Body of pancreas (tissue), 4 donors: ENCODE measurements around the gene ZNF668. TPM values are rescaled to one million over a fixed set of nuclear protein-coding genes. Genes with fewer than 3 reads are reported as not detected.

Source experiments
- ATAC-seq: fragments of 150-250 bp; one replicate; pipeline ENCODE4 v1.9.1; 2016
- DNase-seq, 4 donors: peaks; one replicate each; pipeline ENCODE4 v3.0.0-alpha.2; 2019
- H3K27ac ChIP-seq, 4 donors: fragments of 200-600 bp; sonication (generic); 1 replicate in 3 of 4; 2 replicates in 1 of 4; pipeline versions ENCODE4 v1.5.1 to v1.6.1; 2016 to 2019; ENCODE audit warnings: mild to moderate bottlenecking in 1 of 4, mixed read lengths in 1 of 4, moderate library complexity in 1 of 4
- H3K27me3 ChIP-seq, 2 donors: fragments of 200-600 bp; sonication (generic); one replicate each; pipeline ENCODE4 v1.6.0; 2016; ENCODE audit warnings: mild to moderate bottlenecking in 1 of 2
- H3K36me3 ChIP-seq, 2 donors: fragments of 200-600 bp; sonication (generic); replicated peaks in 1 of 2; 2 replicates each; pipeline ENCODE4 v1.5.1; 2016; ENCODE audit warnings: low read depth in 2 of 2; ENCODE audit not compliant: insufficient read depth in 1 of 2
- H3K4me1 ChIP-seq: fragments of 200-600 bp; sonication (generic); one replicate; pipeline ENCODE4 v1.6.0; 2016
- H3K4me3 ChIP-seq, 2 donors: fragments of 200-600 bp; sonication (generic); 1 replicate in 1 of 2; 2 replicates in 1 of 2; pipeline ENCODE4 v1.5.1; 2016 to 2019
- H3K9me3 ChIP-seq, 3 donors: fragments of 200-600 bp; sonication (generic); 1 replicate in 2 of 3; 2 replicates in 1 of 3; pipeline ENCODE4 v1.5.1; 2016
- CTCF ChIP-seq, 7 experiments: fragments of 450-650 bp in 4 of 7; fragments of 200-600 bp in 3 of 7; sonication (generic) in 3 of 7; IDR thresholded peaks; one replicate each; pipeline ENCODE4 v1.5.1; 2016 to 2019; ENCODE audit warnings: antibody characterized with exemption in 7 of 7
- POLR2A ChIP-seq, 3 donors: fragments of 450-650 bp; IDR thresholded peaks; one replicate each; pipeline ENCODE4 v1.6.1; 2016; ENCODE audit warnings: antibody characterized with exemption in 3 of 3, mild to moderate bottlenecking in 2 of 3
- WGBS, 2 donors: methylation state at CpG; one replicate each; pipeline ENCODE4 v1.1.5; 2017; 5-methylcytosine and 5-hydroxymethylcytosine counted together
- intact Hi-C: fragments of 100-400 bp; cut with DNase I; formaldehyde crosslinking; loops from one replicate; pipeline ENCODE4 v1.15.1; 2023
- total RNA-seq, 2 donors: library from RNA; depleted of rRNA; stranded (reverse); fragments of >200 nt; gene quantifications; one replicate each; pipeline ENCODE4 v1.1.0, GENCODE V29; 2016

The ZNF668 gene
- total RNA-seq, 2 donors from 2014 or later: 2.9 to 15.2 TPM

GRCh38 chr16:31084584-31085302 lies 10.7 kb upstream of the ZNF668 start:
- DNase-seq (no peak), ATAC-seq (no peak)
- peaks cover 0 to 9% of the 10 kb centered on the region in 2 donors for H3K36me3 ChIP-seq
- H3K9me3 ChIP-seq: no peaks in the 10 kb centered on the region
- 89% methylated on average over 15 of the region's 16 CpGs; no CpG with 5 or more reads in 1 of the 2 donors for WGBS, 2 donors
- H3K27me3 ChIP-seq: no peaks in the 10 kb centered on the region
- no peak overlapping the region for H3K27ac ChIP-seq
- TF ChIP-seq CTCF (IDR thresholded peaks at IDR 0.05) (no peak), POLR2A (IDR thresholded peaks at IDR 0.05) (peak in 1 of 3 donors; percentile 11)
- H3K4me1 ChIP-seq: no peaks in the 10 kb centered on the region
- intact Hi-C loops: no loop called here
- no peak overlapping the region for H3K4me3 ChIP-seq

GRCh38 chr16:31083981-31084380 lies 9.9 kb upstream of the ZNF668 start:
- intact Hi-C loops: no loop called here
- Histone ChIP-seq H3K9me3 (no peaks in the 10 kb centered on the region), H3K27me3 (no peaks in the 10 kb centered on the region), H3K27ac (no peak overlapping the region), H3K36me3 (peaks cover 0 to 13% of the 10 kb centered on the region in 2 donors), H3K4me3 (no peak overlapping the region), H3K4me1 (no peaks in the 10 kb centered on the region)
- TF ChIP-seq CTCF (IDR thresholded peaks at IDR 0.05): no peak
- no peak for TF ChIP-seq POLR2A (IDR thresholded peaks at IDR 0.05)
- DNase-seq (no peak), ATAC-seq (no peak)
- 81 to 90% methylated on average over 3 to 13 of the region's 13 CpGs for WGBS, 2 donors

- WGBS, 2 donors: 71 to 75% methylated on average over 5 of the region's 5 CpGs
- Histone ChIP-seq H3K9me3 (no peaks in the 10 kb centered on the region), H3K27me3 (no peaks in the 10 kb centered on the region), H3K36me3 (peaks cover under 1 to 17% of the 10 kb centered on the region in 2 donors), H3K27ac (no peak overlapping the region), H3K4me3 (no peak overlapping the region), H3K4me1 (no peaks in the 10 kb centered on the region)
- intact Hi-C loops: no loop called here
- no peak for DNase-seq
- no peak for TF ChIP-seq POLR2A (IDR thresholded peaks at IDR 0.05)
- TF ChIP-seq CTCF (IDR thresholded peaks at IDR 0.05): no peak
- ATAC-seq: no peak
Measured at GRCh38 chr16:31083556-31083955, 9.5 kb upstream of the ZNF668 start.

GRCh38 chr16:31083081-31083480 lies 9.0 kb upstream of the ZNF668 start:
- peaks cover 5 to 22% of the 10 kb centered on the region in 2 donors for H3K36me3 ChIP-seq
- intact Hi-C loops: no loop called here
- no peak for DNase-seq

More at GRCh38 chr16:31083081-31083480, 9.0 kb upstream of the ZNF668 start:
- 65 to 66% methylated on average over 9 of the region's 9 CpGs for whole genome bisulfite sequencing, 2 donors
- Histone ChIP-seq H3K27me3 (no peaks in the 10 kb centered on the region), H3K9me3 (no peaks in the 10 kb centered on the region), H3K4me1 (no peaks in the 10 kb centered on the region), H3K27ac (no peak overlapping the region), H3K4me3 (no peak overlapping the region)
- no peak for TF ChIP-seq POLR2A (IDR thresholded peaks at IDR 0.05)
- no peak for TF ChIP-seq CTCF (IDR thresholded peaks at IDR 0.05)
- ATAC-seq: no peak
